IPS DF 6.9 (cell line): ENCODE measurements around the gene BTBD1.
A peak's percentile ranks its signal among the peaks of the same experiment; 100 is the strongest.

Experiments used
- DNase-seq: peaks from one replicate; pipeline ENCODE4 v3.0.0-alpha.2; 2013; ENCODE audit warnings: low read depth, low spot score
- H3K27ac ChIP-seq: one replicate; pipeline ENCODE4 v1.5.1; 2013; ENCODE audit warnings: low read length, control low read depth
- H3K27me3 ChIP-seq: 2 replicates; pipeline ENCODE4 v1.6.1; 2013; ENCODE audit warnings: mild to moderate bottlenecking, low read length; ENCODE audit not compliant: control insufficient read depth, insufficient read depth
- H3K36me3 ChIP-seq: 2 replicates; pipeline ENCODE4 v1.6.1; 2013; ENCODE audit warnings: low read length; ENCODE audit not compliant: control insufficient read depth, insufficient read depth
- H3K4me1 ChIP-seq: 2 replicates; pipeline ENCODE4 v1.6.1; 2013; ENCODE audit warnings: low read length; ENCODE audit not compliant: control insufficient read depth, insufficient read depth
- H3K4me3 ChIP-seq: 2 replicates; pipeline ENCODE4 v1.5.1; 2013; ENCODE audit warnings: mild to moderate bottlenecking, low read length
- H3K9me3 ChIP-seq: 2 replicates; pipeline ENCODE4 v1.6.1; 2013; ENCODE audit warnings: low read length, inconsistent platforms; ENCODE audit not compliant: control insufficient read depth, insufficient read depth
- WGBS: extraction: QIAGEN DNeasy Blood & Tissue Kit; methylation state at CpG from one replicate; pipeline ENCODE4 v1.1.7; 2013; ENCODE audit warnings: mixed read lengths, missing lambda C conversion rate; ENCODE audit not compliant: insufficient read length, insufficient coverage; 5-methylcytosine and 5-hydroxymethylcytosine counted together

The BTBD1 gene

DNA sequence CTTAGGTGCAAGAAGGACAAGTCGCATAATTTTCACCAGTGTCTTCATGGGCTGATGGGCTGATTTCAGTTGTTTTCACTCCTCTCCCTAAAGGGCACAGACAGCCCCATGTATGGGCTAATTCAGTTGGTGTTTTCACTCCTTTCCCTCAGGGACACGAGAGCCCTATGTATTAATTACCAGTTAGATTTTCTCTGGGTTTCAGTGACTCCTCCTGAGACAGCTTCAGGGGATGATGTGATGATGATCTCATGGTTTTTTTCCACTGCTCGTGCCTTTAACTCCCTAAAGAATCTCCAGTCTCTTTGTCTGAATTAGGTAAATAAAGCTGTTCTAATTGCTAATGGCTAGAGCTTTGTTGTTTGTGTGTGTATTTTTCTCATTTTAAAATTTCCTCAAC lies 71.1 kb downstream of the BTBD1 start:
- no peaks in the 10 kb centered on the region for H3K27me3 ChIP-seq
- DNase-seq: no peak
- H3K36me3 ChIP-seq: no peaks in the 10 kb centered on the region
- no CpG with 5 or more reads among the region's 3 CpGs for WGBS
- H3K9me3 ChIP-seq: no peaks in the 10 kb centered on the region
- H3K27ac ChIP-seq: no peak overlapping the region
- no peak overlapping the region for H3K4me3 ChIP-seq
- H3K4me1 ChIP-seq: no peaks in the 10 kb centered on the region

DNA sequence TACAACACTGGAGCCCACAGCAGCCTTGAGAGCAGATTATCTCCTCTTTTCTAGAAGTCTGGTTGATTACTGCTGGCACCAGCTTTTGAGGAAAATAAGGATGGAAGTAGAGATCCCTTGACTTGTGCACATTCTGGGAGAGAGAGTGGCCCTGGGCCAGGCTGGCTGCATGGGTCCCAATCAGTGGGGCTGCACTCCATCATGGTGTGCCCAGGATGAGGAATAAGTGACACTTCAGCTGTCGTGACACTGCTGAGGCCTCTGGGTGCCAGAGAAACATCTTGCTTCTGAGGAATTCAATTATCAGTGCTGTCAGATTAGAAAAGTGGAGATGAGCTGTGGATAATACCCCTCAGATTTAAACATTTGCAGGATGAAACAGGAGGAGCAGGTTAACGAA lies 72.0 kb downstream of the BTBD1 start:
- Histone ChIP-seq H3K36me3 (no peaks in the 10 kb centered on the region), H3K4me1 (no peaks in the 10 kb centered on the region), H3K27me3 (no peaks in the 10 kb centered on the region), H3K9me3 (no peaks in the 10 kb centered on the region), H3K27ac (no peak overlapping the region), H3K4me3 (no peak overlapping the region)
- DNase-seq: no peak
- WGBS: no CpG with 5 or more reads among the region's 2 CpGs

GRCh38 chr15:82993144-82993543 lies 73.9 kb downstream of the BTBD1 start:
- WGBS: 100% methylated on average over 4 of the region's 4 CpGs
- no peaks in the 10 kb centered on the region for H3K27me3 ChIP-seq
- no peak overlapping the region for H3K27ac ChIP-seq
- H3K4me1 ChIP-seq: no peaks in the 10 kb centered on the region
- DNase-seq: no peak
- no peaks in the 10 kb centered on the region for H3K9me3 ChIP-seq
- H3K36me3 ChIP-seq: no peaks in the 10 kb centered on the region
- H3K4me3 ChIP-seq: no peak overlapping the region

- WGBS: no CpG with 5 or more reads among the region's 3 CpGs
- no peaks in the 10 kb centered on the region for H3K9me3 ChIP-seq
- H3K4me3 ChIP-seq: no peak overlapping the region
- no peaks in the 10 kb centered on the region for H3K36me3 ChIP-seq
- DNase-seq: no peak
- H3K27ac ChIP-seq: no peak overlapping the region
- H3K4me1 ChIP-seq: no peaks in the 10 kb centered on the region
- no peaks in the 10 kb centered on the region for H3K27me3 ChIP-seq
These were observed 74.5 kb downstream of the BTBD1 start for GRCh38 chr15:82992436-82992998.

GRCh38 chr15:82986442-82986780 lies 80.6 kb downstream of the BTBD1 start:
- no peak for DNase-seq
- H3K4me3 ChIP-seq: peak overlapping the region; percentile 53
- no peaks in the 10 kb centered on the region for H3K27me3 ChIP-seq
- WGBS: no CpG with 5 or more reads among the region's 12 CpGs
- no peak overlapping the region for H3K27ac ChIP-seq
- no peaks in the 10 kb centered on the region for H3K36me3 ChIP-seq
- H3K9me3 ChIP-seq: no peaks in the 10 kb centered on the region
- H3K4me1 ChIP-seq: no peaks in the 10 kb centered on the region

DNA sequence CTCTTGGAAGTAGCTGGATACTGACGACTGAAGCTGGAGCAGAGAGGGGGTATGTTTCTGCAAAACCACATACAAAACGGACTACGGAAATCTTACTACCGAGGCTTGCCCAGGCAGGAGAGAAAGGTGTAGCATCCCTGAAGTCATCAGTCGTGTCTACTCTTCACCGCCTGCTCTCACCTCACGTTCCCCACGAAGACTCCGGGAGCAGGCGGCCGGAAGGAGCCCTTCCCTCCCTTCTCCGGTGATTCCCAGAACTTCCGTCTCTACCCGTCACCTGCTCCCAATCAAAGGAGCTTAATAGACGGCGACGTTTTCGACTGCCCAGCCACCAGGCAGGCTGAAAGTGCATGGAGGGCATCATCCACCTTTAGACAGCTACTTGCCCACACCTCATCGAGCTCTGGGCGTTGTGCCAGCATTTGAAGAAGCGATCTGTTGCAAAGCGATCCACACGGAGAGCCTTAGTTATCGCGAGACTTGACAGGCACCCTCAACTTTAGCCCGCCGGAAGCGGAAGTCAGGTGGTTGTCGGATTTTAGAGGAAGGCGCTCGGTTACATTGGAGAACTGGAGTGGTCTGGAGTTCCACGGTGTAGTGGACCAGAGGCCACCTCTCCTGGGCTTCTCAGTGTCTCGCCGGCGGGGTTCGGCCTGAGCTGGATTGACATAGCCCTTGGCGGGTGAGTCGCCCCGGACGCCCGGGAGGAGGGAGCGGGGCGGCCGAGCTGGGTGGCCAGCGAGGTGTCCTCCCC lies 81.2 kb downstream of the BTBD1 start, which contains the start of gene RAMAC:
Gene RAMAC (plus strand): TSS at position 523 of the 754 bp plus-strand sequence. CDS start 2,809 bp downstream, outside the sequence.
- Histone ChIP-seq H3K27me3 (no peaks in the 10 kb centered on the region), H3K9me3 (no peaks in the 10 kb centered on the region), H3K4me3 (peak within 1 kb of the TSS; percentile 53), H3K36me3 (no peaks in the 10 kb centered on the region), H3K27ac (no peak within 1 kb of the TSS), H3K4me1 (no peaks in the 10 kb centered on the region)
- WGBS: no CpG with 5 or more reads among the region's 45 CpGs
- peak; percentile 77 for DNase-seq

GRCh38 chr15:82980981-82981380 lies 86.1 kb downstream of the BTBD1 start:
- no CpG with 5 or more reads among the region's 2 CpGs for WGBS
- Histone ChIP-seq H3K27me3 (no peaks in the 10 kb centered on the region), H3K4me1 (no peaks in the 10 kb centered on the region), H3K4me3 (no peak overlapping the region), H3K9me3 (no peaks in the 10 kb centered on the region), H3K36me3 (no peaks in the 10 kb centered on the region), H3K27ac (no peak overlapping the region)
- no peak for DNase-seq

DNA sequence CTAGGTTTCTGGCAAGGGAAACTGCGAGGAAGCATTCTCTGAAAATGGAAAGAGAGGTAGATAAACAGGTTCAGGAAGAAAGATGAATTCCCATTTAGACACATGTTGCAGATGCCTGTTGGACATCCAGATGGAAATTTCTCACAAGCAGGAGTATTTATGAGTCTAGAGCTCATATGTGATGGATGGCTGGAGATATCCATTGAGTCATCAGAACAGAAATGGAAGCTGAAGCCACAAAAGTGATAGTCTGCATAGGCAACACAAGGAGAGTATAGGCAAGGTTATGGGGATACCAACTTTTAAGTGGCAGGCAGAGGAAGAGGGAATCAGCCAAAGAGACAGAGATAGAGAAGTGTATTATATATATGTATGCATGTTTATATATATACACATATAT lies 87.3 kb downstream of the BTBD1 start:
- Histone ChIP-seq H3K27me3 (no peaks in the 10 kb centered on the region), H3K9me3 (no peaks in the 10 kb centered on the region), H3K36me3 (no peaks in the 10 kb centered on the region), H3K4me3 (no peak overlapping the region), H3K27ac (no peak overlapping the region), H3K4me1 (no peaks in the 10 kb centered on the region)
- DNase-seq: no peak
- no CpG with 5 or more reads among the region's 1 CpG for WGBS

- DNase-seq: no peak
- Histone ChIP-seq H3K4me1 (no peaks in the 10 kb centered on the region), H3K27me3 (no peaks in the 10 kb centered on the region), H3K36me3 (no peaks in the 10 kb centered on the region), H3K9me3 (no peaks in the 10 kb centered on the region), H3K27ac (no peak overlapping the region), H3K4me3 (no peak overlapping the region)
- WGBS: no CpG with 5 or more reads among the region's 5 CpGs
These were observed 88.6 kb downstream of the BTBD1 start for GRCh38 chr15:82978438-82978837.

- DNase-seq: no peak
- Histone ChIP-seq H3K4me3 (no peak overlapping the region), H3K36me3 (no peaks in the 10 kb centered on the region), H3K4me1 (no peaks in the 10 kb centered on the region), H3K9me3 (no peaks in the 10 kb centered on the region), H3K27ac (no peak overlapping the region), H3K27me3 (no peaks in the 10 kb centered on the region)
- WGBS: no CpG with 5 or more reads among the region's 1 CpG
These were observed 90.0 kb downstream of the BTBD1 start for GRCh38 chr15:82977076-82977475.

GRCh38 chr15:82972990-82973389 lies 94.1 kb downstream of the BTBD1 start:
- no CpG with 5 or more reads among the region's 1 CpG for WGBS
- H3K4me1 ChIP-seq: no peaks in the 10 kb centered on the region
- no peaks in the 10 kb centered on the region for H3K9me3 ChIP-seq
- H3K27me3 ChIP-seq: no peaks in the 10 kb centered on the region
- H3K36me3 ChIP-seq: no peaks in the 10 kb centered on the region
- no peak overlapping the region for H3K4me3 ChIP-seq
- H3K27ac ChIP-seq: no peak overlapping the region
- no peak for DNase-seq
